MV-4-11 (cell line): Measurements from ENCODE around the gene PROKR1.
"Not testable (repeated sequence)": the region's sequence is repeated elsewhere in the genome, so short reads cannot be mapped to it uniquely, and the experiment has no call there.

ENCODE experiments used
- DNase-seq: peaks from one replicate; lab custom pipeline; 2025; lab: John Stamatoyannopoulos, UW

The PROKR1 gene

DNA sequence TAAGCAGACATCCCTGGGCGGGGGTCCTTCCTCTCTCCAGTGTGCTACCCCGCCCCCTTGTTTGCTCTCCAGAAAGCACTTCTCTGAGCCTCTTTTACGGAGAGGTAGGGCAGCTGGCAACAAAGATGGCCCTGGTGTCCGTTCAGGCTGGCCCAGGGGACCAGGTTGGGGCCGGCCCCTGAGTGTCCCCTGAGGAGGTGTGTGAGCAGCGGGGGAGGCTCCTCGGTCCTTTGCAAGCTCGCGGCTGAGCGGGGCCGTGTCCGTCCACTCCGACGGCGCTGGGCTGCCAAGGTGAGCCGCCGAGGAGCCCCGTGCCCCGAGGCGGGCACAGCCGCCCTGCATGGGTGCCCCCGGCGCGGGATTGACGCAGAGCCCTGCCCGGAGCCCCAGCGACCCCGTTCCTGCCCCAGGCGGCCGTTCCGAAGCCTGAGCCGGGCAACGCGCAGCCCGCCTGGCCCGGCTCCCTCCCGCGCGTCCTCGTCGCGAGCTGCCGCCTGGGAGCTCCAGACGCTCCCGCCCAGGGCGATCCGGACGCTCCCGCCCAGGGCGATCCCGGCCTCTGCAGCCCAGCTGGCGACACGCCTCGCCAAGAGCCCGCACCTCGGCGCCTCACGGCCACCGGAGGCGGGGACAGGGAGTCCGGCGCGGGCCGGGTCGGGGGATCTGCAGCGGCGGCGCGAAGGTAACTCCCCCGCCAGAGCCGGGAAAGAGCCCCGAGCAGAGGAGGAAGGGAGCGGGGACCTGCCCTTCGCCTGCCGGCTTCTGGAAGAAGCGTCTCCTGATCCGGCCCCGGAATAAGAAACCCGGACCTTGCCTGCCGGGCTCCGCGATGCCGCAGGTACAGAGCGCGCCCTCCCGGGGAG is at the start of gene PROKR1:
Gene PROKR1, plus strand, starts transcription at position 569 of the 863 bp plus-strand sequence. CDS start 2,243 bp downstream, outside the sequence.
- DNase-seq = no peak

DNA sequence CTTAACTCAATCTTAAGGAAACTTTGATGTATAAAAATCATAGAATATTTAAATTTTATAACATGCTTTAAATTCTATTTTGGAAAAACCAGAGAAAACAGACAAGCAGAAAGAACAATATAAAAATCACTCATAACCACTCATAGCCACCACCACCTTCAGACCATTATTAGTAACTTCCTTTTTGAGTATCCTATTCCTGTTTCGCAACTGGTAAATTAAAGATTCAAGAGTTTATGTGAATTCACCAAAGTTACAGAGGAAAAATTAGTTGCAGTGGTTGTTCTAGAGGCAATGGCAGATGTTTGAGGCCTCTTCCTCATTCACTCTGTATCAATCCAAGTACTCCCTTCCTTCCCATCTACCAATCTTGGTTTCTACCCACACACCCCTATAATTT is 49.3 kb upstream of the PROKR1 start:
- DNase-seq = peak; percentile 45

DNA sequence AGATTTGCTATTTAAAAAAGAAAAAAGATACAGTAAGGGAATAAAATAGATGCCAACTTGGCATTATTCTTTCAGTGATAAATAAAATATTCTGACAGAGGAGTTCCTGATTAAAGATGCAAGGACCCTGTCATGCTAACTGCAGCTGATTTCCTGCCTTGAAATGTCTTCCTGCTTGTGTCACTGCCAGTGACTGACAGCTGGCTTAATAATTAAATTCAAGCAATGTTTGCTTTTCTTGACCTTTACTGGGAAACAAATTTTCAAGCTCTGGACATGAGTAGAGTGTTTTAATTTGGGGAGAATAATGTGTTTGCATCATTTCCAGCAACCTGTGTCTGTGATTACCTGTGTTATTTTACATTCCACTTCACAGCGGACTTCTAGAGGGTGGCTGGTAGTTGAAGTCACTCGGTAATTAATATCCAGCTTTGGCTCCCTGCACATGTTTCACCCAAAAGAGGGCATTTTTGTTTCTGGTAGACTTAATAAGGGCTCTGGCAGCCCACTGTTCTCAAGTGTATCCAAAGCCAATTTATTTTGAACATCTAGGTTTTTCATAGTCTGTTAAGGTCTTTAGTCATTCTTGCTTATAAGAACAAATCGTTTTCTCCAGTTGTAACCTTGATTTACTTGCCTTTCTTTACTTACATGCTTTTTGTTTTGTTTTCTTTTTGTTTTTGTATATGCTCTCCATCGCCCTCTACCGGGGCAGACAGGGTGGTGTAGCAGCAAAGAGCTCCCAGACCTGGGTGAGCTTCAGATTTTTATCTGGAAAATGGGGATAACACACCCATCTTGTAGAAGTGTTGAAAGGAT is 48.5 kb upstream of the PROKR1 start:
- peak; percentile 3 for DNase-seq

DNA sequence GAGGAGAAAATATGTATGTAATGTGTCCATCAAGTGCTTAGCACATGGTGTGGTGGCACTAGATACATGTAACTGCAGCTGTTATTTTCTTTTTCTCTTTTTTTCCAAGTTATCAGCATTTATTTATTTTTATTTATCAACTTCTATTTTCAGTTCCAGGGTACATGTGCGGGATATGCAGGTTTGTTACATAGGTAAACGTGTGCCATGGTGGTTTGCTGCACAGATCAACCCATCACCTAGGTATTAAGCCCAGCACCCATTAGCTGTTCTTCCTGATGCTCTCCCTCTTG is 47.9 kb upstream of the PROKR1 start:
- DNase-seq = not testable (repeated sequence)

DNA sequence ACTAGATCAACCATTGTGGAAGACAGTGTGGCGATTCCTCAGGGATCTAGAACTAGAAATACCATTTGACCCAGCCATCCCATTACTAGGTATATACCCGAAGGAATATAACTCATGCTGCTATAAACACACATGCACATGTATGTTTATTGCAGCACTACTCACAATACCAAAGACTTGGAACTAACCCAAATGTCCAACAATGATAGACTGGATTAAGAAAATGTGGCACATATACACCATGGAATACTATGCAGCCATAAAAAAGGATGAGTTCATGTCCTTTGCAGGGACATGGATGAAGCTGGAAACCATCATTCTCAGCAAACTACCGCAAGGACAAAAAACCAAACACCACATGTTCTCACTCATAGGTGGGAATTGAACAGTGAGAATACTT is 42.9 kb upstream of the PROKR1 start:
- not testable (repeated sequence) for DNase-seq

DNA sequence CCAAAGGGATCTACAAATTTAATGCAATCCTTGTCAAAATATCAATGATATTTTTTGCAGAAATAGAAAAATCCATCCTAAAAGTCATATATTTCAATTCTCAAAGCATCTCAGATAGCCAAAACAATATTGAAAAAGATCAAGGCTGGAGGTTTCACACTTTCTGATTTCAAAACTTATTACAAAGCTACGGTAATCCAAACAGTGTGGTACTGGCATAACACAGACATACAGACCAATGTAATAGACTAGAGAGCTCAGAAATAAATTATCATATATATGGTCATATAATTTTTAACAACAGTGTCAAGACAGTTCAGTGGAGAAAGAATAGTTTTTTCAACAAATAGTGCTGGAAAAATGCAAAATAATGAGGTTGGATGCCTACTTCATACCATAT is 40.3 kb upstream of the PROKR1 start:
- no peak for DNase-seq

DNA sequence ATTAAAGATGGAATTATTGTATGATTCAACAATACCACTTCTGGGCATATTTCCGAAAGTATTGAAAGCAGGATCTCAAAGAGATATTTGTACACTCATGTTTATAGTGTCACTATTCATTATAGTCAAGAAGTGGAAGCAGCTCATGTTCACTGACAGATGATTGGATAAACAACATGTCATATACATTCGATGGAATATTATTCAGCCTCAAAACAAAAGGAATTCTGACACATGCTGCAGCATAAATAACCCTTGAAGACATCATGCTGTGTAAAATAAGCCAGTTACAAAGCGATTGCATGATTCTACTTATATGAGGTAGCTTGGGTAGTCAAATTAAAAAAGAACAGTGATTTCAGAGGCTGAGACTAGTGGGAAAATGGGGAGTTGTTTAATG is 39.3 kb upstream of the PROKR1 start:
- no peak for DNase-seq

DNA sequence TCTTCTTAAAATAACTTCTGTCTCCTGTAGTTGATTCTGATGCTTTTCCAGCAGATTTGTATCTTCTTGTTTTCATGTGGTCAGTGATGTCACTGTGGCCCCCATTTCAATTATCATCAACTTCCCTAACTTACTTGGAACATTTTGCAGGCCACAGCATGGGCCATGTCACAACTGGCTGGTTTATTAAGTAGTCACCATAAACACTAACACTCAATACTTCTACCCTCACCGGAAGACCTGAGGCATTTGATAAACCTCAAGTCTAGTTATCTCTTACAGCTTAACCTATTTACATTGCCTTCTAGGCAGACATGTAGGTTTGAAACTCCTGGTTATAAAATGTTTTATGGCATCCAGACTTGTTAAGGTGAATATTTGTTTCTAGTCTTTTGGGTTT is 37.4 kb upstream of the PROKR1 start:
- DNase-seq = no peak

DNA sequence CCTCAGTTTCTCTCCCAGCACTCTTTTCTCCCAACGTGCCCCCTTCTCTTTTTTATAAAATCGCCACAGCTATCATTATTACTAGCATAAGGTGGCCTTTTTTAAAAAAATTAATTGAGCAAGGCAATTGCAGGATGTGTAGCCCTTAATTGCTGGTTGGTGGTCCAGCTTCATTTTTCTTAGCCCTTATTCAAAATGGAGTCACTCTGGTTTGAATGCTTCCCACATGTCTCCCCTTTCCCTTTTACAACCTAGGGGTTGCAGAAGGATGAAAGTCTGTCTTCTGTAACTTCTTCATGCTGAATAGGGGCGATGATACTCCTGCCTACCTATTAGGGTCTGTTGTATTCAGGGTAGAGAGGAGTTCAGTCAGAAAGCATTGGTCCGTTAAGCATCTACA is 36.6 kb upstream of the PROKR1 start:
- no peak for DNase-seq

DNA sequence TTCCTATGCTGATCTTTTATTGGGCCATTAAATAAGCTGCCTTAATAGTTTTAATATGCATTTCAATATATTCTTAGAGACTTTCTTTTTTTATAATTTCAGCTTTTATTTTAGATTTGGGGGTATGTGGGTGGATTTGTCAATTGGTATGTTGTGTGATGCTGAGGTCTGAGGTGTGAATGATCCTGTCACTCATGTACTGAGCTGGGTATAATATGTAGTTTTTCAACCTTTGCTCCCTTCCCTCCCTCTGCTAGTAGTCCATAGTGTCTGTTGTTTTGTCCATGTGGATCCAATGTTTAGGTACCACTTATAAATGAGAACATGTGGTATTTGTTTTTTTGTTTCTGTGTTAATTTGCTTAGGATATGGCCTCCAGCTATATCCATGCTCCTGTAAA is 35.5 kb upstream of the PROKR1 start:
- no peak for DNase-seq

DNA sequence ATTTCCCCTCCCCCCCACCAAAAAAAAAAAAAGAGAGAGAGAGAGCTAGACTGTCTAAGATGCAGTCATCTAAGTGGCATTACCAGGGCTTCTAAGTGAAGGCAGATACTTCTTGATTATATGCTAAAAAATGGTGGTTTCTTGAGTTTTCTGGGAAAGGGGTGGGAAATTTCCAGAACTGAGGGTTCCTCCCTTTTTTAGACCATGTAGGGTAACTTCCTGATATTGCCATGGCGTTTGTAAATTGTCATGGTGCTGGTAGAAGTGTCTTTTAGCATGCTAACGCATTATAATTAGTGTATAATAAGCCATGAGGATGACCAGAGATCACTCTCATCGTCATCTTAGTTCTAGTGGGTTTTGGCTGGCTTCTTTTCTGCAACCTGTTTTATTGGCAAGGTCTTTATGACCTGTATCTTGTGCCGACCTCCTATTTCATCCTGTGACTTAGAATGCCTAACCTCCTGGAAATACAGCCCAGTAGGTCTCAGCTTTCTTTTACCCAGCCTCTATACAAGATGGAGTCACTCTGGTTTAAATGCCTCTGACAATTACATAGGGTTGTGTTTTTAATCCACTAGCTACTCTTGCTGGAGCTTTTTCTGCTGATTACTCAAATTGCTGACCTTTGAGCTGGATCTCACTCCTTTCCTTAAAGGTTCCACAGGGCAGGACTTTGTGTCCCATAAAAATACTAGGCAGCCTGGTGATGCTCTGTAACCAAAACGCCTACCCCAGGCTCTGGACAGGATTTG is 30.4 kb upstream of the PROKR1 start:
- DNase-seq = no peak

DNA sequence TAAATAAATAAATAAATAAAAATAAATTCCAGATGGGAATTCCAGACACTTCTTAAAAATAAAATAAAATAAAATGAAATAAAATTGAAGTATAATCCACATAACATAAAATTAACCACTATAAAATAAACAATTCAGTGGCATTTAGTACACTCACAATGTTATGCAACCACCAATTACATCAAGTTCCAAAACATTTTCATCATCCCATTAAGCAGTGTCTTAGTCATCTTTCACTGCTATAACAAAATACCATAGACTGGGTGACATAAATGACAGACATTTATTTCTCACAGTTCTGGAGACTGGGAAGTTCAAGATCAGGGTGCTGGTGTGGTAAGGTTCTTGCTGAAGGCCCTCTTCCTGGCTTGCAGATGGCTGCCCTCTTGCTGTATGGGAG is 22.6 kb upstream of the PROKR1 start:
- peak; percentile 10 for DNase-seq

DNA sequence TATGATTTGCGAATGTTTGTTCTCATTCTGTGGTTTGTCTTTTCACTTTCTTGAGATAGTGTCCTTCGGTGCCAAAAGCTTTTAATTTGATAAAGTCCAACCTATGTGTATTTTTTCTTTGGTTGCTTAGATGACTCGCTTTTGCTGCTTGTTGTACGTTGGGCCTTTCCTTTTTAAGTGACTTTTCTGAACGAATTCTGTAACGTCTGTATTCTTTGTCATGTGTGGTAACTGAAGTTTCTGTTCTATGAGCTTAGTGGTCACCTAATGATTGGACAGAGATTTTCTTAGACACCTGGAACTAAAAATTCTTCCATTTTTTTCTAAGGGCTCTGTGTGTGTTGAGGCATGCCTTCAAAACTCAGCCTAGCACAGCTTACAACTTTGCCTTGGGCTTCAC is 19.6 kb upstream of the PROKR1 start:
- DNase-seq = no peak

DNA sequence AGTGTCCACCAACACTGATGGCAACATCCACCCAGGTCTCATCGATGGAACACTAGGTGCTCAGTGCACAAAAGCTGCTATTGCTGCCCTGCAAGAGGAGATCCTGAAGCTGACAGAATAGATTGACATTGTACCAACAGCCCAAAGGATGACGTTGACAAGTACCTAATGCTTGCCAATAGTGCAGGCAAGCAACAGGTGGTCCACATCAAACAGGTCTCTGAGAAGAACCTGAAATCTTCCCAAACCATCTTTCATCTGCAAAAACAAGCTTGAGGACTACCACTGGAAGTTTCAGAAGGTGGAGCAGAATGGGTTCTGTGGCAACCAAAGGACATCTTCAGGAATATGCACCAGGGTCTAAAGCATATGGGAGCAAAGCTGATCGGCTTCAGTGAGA is 15.8 kb upstream of the PROKR1 start:
- DNase-seq = no peak

DNA sequence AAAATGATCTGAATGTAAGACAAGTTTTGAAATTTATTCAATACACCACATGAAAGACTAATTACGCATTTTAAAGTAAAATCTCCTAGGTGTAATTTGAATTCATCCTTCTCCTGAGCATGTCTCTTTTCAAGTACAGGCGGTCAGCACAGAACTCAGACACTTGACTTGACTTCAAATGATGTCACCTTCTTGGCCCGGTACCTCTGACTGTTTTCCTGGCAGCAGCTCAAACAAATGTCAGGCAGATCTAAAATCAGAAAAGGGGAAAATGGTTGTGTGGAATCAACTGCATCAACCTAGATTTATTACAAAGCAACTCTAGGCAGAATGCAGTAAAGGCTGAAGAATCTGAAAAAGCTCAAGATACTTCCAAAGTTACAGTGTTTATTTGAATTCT is 11.4 kb upstream of the PROKR1 start:
- DNase-seq = no peak

DNA sequence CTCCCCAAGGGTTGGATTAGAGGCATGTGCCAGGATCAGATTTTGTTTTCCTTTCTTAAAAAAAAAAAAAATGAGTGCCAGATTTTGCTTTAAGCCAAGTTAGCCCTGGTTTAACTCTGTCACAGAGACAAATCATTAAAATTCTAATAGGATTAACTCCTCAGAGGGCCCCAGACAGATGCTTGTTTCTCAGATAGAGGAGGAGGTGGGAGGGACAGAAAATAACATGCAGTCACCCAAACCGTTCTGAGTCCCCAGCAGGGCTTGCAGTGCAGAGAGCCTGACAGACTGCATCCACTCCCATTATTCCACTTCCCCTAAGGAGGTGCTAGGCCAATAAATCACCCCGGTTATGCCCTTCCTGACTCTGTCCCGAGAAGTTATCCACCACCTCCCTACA is 6.3 kb upstream of the PROKR1 start:
- DNase-seq = no peak

DNA sequence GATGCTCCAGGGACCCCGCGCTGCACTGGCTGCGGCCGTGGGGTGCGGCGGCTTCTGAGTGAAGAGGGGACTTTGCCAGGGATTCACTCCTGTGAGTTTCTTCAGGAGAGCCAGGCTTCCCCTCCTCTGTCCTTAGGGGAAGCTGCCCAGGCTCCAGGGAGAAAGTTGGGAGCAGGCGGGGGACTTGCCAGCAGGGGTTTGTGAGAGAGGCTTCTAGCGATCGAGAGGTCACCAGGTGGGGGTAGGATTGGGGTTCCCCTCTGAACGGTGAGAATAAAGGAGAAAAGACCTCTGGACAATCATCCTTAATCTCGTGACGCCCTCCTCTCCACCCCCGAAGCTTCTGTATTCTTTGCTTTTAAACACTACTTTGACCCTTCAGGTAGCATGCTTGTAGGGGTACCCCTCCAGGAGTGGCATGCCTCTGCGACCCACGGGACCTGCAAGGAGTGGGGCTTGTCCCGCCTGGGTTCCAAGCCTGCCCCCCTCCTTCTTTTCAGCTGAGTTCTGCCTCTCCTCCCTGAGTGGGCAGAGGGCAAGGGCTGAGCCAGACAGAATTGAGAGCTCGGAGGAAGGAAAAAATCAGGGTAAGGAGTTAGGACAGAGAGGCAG is 601 bp downstream of the PROKR1 start:
- no peak for DNase-seq

DNA sequence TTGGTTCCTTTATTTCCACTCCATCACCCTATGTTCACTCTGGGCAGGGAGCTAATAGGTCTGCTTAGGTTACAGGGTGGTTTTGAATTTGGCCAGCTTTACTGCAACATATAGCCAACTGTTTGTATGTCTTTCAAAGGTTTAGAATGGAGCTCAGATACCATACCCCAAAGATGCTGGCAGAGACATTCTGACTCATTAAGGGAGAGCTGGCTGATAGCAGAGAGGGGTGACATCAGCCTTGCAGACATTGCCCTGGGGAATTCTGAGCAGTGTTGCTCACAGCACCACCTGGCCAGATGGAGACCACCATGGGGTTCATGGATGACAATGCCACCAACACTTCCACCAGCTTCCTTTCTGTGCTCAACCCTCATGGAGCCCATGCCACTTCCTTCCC is 2.1 kb downstream of the PROKR1 start:
- no peak for DNase-seq

DNA sequence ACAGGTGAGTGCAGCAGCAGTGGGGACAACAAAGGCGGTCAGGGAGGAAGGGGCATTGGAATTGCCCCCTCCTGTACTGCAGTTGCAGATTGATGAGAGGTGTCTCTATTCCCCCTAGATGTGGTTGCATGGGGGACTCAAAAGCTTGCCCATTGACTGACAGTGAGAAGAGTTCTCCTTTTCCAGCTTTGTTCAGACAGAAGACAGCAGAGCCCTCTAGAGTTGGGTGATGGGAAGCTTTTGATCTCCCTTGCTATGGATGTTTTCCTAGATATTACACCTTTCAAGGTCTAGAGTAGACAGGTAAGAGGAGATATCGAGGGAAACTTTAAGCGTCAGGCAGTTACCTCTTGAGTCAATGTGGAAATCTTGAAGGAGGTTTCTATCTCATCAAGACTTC is 2.9 kb downstream of the PROKR1 start:
- no peak for DNase-seq

DNA sequence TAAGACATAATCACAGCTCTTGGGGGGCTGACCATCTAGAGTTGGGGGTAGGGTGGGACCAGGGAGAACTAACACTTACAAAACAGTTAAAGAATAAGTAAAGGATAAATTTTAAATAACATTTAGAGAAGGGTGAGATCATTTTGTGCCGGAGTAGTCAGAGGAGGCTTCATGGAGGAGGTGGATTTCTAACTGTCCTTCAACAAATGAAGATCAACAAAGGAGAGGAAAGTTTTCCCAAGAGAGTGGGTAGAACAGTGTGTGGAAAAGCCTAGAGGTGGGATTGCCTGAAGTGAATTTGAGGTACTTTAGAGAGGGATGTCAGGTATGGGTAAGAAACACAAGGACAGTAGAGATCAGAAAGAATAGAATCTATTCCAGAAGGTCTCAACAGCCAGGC is 7.3 kb downstream of the PROKR1 start:
- no peak for DNase-seq

DNA sequence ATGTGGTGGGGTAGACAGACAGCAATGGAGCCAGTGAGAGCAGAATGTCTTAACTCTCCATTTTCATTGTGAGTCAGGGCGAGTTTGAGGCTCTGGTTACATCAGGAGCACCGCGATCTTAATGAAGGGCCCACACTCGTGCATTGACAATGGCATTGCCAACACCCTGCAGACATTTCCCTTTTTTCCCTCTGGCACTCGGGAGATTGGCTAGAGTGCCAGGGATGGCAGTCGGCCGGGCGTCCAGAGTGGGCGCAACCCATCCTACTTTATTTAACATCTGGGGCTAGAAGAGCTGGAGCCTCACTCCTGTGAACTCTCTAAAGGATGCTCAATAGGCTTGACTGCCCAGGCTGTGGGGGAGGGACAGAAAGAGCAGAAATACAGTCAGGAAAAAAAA is 9.7 kb downstream of the PROKR1 start:
- DNase-seq = no peak

DNA sequence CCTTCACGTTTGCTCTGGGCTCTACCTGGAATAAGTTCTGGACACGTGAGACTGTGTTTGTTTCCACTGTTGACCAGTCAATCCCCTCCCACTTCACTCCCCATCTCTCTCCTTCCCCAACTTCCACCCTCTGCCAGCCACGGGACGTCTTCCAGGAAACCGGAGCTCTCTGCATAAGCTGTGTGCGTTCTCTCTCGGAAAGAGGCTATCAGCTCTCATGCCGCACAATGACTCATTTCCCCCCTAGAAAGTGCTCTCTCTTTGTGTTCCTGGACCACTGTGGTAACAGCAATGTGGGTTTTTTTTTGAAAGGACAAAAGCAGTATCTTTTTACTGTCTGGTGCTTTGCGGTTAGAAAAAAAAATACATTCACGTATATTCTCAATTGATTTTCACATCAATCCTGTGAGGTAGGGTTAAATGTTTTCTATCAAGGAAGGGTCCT is 10.2 kb downstream of the PROKR1 start:
- peak; percentile 89 for DNase-seq
